CD4-positive, alpha-beta T cell treated with Interleukin-10 for 1 hour (primary cell): ENCODE measurements around the gene ATG2A.

Experiments
- DNase-seq: peaks from one replicate; pipeline ENCODE4 v3.0.0-alpha.2; 2020

Gene ATG2A

DNA sequence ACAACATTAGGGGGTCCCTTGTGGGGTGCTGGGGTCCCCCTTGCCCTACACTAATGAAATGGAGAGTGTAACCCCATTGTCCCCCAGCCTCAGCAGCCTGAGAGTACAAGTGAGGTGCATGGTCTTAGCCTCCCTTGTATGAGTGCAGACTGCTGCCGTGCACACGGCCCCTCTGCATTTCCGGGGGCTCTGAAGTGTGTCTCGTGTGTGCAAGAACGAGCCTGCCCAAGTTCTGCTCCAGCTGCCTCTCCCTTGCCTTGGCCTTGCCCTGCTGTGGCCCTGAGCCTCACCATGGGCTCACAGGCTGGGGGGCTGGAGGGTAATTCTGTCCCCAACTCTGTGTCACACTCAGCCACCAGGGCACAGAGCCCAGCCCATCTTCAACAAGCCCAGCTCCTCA lies 33.4 kb downstream of the ATG2A start:
- no peak for DNase-seq

DNA sequence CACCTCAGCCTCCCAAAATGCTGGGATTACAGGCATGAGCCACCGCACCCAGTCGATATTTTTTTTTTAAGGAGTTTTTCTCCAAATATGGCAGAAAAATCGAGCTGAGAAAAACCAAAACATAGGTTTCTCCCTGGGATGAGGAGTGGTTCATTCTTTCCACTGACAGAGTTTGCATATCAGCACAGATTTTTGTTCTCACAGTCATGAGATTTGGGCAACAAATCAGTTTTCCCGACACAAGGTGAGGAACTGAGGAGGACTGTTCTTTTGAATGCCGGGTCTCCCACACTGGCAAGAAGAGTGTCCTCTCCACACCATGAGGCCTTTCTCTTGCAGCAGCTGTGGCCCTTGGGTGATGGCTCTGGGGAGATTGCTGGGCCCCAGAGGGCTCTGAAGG lies 34.8 kb downstream of the ATG2A start:
- no peak for DNase-seq

DNA sequence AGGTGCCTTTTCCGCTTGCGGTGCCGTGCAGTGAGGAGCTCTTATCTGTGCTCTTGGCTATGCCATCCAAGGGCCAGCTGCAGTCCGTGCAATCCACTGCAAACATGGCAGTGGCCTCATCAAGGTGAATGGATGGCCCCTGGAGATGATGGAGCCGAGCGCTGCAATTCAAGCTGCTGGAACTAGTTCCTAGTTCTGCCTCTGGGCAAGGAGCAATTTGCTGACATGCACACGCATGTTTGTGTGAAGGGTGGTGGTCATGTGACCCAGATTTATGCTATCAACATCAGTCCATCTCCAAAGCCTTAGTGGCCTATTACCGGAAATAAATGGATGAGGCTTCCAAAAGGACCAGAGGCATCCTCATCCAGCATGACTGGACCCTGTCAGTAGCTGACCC lies 35.5 kb downstream of the ATG2A start:
- DNase-seq: no peak

DNA sequence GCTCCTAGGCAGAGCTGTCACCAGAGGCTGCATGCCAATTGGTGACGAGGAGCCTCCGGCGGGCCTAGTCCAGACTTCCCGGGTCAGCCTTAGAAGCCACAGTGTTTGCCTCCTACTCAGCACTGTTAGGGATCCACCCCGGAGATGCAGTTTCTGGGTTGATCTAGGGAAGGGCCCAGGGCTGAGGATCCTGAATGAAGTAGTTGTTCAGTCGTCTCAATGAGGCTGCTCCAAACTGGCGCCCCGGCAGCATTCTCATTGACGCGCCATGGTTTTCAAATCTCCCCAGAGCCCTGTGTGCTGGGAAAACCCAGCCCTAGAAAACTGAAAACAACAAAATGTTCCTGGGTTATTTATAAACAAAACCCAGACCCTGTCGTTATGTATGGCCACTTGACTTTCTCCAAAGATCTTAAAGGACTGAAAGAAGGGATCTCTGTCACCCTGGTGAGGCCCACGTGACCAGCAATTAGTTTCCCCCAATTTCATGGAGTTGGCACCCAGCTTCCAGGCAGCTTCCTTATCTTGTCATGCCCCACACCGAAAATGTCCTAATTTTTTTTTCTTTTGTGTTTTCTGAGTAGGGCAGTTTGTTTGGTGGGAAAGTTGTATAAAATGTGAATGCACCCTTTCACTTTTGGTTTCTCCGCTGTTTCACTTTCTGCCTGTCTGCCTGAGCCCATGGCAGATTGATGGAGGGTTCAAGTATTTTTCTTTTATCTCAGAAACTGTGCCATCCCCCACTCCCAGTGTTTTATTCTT lies 36.6 kb downstream of the ATG2A start:
- DNase-seq: peak; percentile 64

DNA sequence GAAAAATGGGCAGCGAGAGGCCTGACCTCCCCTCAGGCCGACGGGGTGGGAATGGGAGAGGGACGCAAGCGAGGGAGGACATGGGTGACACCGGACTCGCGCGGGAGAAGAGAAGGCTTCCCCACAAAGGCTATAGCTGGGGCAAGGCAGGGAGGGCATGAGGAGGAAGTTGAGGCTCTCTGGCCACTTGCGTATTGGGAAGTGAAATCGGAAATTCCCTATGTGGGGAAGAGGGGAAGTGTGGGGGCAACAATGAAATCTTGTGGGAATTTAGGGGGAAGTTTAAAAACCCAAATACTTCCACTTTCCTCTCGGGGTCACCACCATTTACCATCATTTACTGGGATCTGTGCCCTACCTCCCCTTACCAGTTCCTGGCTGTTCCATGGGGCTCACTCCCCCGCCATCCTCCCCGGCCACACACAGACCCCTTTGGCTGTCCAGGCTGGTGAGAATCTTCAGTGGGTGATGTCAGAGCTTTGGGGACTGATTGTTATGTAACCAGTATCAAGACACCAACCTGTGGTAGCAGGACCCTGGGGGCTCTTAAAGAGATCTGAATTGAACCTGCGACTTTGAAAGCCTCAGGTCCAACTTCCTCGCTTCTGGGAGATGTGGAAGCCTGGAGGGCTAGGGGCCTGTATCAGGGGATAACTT lies 37.6 kb downstream of the ATG2A start:
- no peak for DNase-seq

DNA sequence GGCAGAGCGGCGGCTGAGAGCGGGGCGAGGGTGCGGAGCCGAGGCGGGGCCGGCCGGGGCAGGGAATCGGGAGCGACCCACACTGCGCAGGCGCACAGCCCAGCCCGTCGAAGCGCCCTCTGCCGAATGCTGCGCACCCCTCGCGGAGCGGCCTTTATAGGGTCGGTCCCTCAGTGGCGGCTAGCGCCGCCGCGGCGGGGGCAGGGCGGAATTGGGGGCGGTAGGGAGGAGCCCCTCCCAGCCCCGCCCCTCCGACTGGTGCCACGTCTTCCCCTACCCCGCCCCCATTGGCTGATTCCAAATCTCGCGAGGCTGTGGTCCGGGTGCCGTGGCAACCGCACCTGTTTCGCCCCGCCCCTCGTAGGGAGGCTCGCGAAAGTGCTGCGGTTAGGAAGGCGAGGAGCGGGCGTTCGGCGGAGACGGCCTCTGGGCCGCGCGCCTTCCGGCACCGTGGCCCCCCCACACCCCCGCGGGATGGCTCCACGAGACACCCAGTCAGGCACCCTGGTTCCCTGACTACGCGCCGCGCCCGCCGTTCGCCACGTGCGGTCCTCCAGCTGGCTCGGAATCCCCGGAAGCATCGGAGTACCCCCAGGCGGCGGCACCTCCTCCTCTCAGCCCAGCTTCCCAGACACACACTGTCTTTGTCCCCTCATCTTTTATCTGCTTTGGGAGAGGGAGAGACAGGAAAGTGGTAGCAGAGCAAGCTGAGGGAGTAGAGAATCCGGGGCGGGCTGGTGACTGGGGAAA lies 38.3 kb downstream of the ATG2A start, which contains the start of gene EHD1:
EHD1 (minus strand) TSS at position 128 of the 750 bp plus-strand sequence. CDS start 157 bp downstream, outside the sequence.
- DNase-seq: peak; percentile 100

DNA sequence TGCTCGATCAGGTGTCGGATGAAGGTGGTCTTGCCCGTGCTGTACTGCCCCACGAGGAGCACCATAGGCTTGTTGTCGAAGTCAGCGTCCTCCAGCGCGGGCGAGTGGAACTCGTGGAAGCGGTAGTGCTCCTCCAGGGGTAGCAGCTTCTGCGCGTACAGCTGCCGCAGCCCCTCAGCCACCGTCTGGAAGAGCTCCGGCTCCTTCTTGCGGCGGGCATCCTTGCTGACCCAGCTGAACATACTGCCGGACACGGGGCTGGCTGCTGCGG lies 38.9 kb downstream of the ATG2A start:
- no peak for DNase-seq

DNA sequence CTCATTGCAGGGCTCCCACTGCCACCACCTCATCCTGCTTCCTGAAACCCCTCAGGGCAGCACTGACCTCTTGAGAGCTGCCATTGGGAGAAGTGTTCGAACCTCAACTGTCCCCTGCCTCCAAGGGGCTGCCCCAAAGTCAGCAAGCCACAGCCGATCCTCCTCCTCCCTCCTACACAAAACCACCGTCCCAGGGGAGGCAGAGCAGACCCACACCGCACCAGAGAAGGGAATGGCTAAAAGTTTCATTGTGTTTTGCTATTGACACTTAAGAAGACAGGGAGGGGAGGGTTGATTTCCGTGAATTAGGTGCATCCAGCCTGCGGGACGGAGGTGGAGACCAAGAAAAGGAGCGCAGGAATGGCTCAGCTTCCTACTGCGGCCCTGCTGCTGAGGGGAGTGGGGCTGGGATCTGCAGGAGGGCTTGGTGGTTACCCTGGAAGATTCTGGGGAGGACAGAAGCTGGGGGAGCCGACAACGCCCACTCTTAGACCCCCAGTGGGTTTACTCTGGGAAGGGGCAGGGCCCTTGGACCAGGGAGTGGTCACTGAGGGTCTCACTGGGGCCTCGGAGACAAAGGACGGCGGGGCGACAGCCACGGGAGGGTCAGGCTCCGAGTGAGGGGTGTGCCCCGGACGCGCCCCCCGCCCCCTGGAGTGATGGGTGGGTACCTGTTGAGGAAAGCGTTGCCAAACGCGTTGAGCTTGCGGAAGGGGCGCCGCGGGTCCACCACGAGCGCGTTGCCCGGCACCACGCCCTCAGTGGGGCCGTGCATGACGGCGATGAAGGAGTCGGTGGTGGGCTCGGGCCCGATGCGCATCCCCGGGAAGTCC lies 39.4 kb downstream of the ATG2A start:
- DNase-seq: no peak

DNA sequence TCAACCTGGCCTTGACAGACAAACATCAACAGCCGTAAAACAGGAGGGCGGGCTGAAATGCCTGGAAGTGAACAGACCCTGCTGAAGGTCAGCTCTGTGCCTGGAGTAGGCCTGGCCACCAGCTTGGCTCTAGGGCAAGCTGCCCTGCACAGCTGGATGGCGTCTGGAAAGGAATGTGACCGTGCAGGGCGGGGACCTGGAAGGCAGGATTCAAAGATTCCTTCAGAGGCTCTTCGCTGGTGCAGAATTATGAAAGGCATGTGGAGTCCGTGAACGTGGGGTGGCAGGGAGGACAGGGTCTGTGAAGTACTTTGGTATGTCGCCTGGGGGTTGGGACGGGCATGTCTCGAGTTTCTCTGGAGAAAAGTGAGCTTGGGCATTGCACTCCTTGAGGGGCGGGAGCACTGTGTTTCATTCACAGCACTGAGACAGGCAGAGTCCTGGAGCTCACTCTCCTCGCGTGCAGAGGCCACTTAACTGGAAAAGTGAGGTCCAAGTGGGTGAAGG lies 40.1 kb downstream of the ATG2A start:
- DNase-seq: no peak

DNA sequence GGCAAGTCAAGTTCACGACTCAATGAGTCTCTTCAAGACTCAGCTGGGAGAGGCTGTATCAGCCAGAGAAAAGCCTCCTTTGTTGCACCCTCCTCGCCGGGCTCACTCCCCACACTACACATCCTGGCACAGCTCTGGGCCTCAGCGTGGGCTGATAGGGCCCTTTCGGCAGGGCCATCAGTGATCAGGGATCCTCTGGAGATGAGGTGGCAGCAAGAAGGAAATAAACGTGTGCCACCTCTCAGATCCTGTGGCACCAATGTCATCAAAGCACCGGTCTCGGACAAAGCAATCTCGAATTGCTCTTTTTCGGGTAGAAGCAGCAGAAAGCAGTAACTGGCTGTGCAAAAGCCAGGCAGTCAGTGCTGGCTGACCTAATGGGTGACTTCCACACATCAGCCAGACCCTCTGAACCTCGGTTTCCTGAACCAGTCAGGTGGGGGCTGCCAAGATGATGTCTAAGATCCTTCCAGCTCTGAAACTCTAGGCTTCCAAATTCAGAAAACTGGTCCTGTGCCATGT lies 40.7 kb downstream of the ATG2A start:
- no peak for DNase-seq

DNA sequence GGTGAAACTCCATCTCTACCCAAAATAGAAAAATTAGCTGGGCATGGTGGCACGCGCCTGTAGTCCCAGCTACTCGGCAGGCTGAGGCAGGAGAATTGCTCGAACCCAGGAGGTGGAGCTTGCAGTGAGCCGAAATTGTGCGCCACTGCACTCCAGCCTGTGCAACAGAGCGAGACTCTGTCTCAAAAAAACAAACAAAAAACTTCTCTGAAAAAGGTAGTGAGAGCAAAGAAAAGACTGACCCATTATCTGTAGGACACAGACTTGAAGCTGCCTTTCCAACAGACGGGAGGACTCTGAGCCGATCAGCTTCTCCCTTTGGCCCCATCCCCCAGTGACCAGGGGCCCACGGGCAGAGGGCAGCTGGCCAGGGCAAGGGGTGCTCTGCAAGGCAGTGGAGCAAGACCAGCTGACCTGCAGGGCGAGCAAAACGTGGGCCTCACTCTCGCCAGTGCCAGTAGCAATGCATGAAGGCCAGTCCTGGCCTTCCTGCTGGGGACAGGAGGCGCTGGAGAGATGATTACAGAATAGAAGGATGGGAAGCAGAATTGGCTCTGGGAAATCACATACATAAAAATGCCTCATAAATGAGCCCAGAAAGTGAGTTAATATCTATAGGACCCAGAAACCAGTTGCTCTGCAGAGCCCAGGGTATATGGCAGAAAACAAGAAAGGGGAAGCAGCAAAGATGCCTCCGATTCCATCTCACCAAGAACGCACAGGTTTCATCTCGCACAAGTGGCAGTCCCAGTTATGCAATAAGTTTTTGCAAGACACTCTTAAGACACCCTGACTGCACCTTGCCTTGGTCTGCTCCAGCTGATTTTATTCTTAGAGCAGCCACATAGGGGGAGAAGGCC lies 41.4 kb downstream of the ATG2A start:
- DNase-seq: no peak

DNA sequence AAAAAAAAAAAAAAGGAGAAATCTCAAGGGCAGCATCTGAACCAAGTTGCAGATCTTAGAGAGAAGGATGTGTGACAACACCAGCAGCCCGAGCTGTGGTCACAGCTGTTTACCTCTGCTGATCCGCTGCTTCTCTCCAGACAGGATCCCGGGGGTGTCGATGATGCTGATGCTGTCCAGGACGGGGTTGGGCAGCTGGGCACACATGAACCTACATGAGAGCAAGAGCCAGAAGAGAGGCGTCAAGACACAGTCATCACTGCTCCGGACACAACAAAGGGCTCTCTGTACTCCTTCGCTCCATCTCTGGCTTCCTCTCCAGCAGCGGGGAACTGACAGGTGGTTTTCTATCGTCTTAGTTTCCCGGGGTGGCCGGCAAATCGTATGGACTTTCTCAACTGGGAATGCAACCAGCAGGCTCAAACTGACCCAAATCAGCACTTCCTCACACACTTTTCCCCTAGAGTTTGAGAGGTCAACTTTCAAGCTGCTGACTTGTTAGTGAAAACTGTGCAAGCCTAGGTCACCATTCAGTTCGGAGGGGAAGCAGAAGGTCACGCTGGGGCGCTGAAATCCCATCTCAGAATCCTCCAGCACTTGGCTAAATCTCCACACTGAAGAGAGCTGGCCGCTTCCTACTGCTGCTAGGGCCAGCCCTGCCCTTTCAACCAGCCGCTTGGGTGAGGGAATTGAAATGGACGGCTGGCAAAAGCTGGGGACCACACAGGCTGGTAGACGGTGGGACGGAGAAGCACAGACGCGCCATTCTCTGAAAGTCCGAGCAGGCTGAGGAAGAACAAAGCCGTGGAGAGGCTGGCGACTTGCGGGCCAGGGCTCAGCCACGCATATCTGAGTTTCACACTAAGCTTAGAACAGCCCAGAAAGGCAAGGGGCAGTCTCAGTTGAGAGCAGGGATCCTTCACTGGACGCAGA lies 42.4 kb downstream of the ATG2A start:
- DNase-seq: peak; percentile 62

DNA sequence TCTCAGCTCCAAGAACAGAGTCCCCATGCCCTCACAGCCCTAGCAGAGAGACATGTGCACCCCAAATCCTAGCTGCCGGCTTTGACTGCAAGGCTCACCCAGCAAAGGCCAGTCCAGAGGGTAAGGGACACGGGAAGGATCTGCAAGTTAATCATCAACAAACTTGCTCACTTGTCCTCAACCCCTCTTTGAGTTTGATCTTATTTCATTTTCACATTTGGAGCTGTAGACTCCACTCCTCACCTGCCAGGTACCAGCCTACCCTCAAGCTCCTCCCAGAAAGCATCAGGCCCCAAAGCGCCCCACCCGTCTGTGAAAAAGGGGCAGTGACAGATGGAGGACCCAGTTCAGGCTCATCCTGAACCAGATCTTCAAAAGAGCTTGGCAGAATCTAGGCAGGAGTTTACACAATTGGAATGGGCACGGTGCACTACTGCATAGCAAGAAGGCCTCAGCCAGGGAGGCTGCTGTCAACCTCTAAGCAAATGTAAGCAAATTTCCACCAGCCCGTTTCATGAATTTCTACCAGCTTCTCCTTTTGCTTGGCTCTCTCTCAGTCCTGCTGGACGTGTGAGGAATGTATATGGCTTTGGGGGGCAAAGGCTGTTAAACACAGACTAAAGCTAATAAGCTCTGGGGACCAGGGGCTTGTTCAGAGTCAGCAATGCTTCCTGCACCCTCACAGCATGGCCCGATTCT lies 44.1 kb downstream of the ATG2A start:
- DNase-seq: no peak

DNA sequence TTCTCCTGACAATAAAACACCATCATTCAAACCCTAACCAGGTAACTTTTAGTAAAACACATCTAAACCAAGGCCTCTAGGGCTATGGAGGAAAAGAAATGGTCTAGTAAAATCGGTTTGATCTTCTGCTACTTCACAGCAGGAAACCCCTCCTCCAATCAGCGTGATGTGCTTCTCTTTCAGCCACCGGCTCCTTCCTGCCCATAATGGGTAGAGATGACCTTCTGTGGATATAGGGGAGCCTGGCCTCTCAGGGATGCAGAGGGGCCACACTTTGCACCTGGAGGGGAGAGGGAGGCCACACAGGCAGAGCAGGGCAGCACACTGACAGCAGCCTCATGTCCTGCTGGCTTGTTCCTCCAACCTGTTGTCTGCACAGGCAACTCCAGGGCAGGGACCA lies 45.5 kb downstream of the ATG2A start:
- DNase-seq: no peak

DNA sequence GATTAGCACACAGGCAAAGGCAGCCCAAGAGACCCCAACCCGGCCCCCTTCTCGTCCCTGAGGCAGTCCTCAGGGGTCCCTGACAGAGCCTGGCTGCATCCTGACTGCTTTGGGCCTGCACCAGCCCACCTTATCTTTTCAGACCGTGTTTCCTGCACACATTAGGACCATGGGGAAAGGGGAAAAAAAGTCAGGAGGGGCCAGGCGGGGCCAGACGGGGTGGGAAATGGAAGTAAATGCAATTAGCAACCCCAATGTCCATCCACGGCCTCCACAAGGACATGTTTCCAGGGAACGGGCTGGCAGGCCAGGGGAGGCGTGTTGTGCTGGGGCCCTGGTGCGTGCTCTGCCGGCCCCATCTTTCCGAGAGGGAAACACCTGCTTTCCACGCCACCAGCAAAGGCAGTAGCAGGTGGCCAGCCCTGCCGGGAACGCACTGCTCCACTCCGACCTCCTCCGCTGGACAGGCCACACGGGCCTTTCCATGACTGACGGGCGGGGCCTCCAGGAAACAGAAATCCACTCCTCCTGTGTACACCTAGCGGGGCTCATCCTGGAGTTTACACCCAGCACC lies 46.0 kb downstream of the ATG2A start:
- no peak for DNase-seq

DNA sequence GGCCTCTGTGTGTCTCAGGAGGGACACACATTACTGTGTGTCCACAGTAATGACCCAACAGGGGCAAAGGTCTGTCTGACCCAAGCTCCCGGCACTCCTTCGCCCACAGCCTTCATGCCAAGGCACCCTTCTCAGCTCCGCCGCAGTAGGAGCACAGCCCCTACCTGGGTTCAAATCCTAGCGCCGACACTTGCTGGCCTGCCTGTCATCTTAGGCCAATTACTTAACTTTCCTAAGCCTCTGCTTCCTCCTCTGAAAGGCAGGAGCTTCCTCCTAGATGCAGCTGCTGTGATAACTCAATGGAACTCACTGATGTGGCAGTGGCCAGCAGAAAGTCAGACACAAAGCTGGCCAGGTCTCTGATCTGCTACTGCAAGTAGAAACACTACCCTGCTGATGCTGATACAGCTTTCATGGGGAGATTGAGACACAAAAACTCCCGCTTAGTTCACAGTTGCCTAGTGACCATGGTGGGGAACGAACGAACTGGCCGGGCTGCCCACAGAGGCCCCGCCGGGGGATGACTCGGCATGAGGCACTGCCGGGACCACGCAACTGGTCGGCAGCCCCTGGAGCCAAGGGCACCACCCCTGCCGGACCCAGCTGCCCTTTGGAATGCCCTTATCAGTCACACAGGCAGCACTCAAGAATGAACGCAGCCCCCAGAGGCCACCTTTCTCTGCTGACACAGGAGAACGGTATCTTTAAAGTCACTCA lies 46.7 kb downstream of the ATG2A start:
- no peak for DNase-seq

DNA sequence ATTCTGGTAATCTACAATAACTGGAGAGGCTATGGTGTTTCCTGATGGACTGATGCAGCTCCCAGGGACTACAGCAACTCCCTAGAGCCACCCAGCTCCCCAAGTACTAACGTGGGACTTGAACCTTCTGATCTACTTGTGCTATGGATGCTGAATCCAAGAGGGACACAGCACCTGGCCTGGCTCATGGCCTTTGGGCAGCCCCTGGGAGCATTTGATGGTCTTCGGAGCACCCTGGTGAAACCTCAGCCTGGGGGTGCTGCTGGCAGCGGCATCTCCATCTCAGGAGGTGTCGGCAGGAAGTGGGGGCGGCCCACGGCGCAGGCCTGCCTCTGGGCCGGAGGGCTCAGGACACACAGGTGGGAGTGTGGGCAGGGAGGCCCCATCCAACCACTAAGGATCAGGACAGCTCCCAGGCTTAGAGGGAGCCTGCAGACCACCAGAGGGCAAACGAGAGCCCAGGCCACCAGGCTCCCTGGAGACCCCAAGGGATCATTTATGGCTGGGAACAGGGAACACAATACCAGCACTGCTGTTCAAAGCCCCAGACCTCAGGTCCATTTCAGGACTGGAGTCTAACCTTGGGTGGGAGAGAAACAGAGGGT lies 47.3 kb downstream of the ATG2A start:
- DNase-seq: no peak

DNA sequence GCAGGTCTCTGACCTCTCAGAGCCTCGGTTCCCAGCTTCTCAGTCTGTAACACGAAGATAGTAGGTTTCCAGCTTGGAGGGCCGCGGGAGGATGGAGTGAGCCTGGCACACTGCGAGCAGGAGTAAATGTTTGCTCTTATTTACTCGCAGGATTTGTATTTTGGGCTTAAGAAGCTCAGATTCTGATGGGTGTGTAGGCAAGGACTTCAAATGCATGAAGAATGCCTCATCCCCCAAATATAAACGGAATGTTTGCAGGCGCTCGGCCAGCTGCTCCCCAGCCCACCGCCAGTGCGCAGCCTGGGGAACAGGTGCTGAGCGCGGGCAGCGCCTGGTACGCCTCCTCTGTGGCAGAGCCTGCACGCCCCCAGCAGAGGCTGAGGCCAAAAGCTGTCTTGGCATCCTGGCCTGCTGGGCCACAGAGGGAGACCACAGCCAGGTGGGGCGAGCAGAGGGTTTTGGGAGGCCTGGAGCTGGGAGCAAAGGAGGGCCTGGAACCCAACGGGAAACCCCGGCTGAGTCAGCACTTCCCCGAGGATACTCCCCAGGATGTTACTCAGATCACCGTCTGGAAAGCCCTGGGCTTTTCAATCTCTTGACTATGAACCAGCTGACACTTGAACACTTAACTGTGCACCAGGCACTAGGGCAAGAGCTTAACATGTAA lies 48.0 kb downstream of the ATG2A start:
- DNase-seq: no peak
